Kidney glomerular epithelial cell (primary cell): ENCODE results near the gene ZFP92.

ENCODE experiments used
- DNase-seq: peaks from one replicate; lab custom pipeline; 2025; lab: John Stamatoyannopoulos, UW

ZFP92 gene

GRCh38 chrX:153456704-153457103 lies 45.4 kb downstream of the ZFP92 start:
- no peak for DNase-seq

DNA sequence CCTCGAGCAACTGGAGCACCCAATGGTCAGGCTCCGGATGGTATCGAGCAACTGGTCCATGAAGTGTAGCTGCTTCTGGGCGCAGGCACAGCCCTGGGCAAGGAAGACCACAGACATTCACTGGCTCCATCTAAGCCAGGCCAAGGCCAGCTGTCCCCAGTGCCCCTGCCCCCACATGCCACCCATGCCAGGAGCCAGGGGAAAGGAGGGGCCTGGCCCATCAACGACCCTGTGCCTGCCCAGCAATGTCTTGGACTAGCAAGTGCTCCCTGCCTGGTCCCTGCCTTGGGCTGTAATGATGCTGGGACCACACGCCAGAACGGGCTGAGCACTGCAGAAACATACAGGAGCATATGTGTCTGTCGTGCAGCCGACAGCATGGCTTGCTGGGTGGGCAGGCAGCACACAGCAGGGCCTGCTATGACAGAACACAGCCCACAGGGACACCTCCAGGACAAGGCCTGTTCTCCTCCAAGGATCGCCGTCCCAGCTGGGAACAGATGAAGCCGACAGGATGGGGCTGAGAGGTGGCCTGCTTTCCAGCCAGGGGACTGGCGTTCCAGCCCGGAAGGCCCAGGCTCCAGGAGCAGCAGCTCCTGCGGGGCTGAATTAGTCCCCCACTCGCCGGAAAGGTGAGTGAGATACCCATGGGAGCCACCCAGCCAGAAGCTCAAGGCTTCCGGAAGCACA lies 46.0 kb downstream of the ZFP92 start:
- DNase-seq: no peak

DNA sequence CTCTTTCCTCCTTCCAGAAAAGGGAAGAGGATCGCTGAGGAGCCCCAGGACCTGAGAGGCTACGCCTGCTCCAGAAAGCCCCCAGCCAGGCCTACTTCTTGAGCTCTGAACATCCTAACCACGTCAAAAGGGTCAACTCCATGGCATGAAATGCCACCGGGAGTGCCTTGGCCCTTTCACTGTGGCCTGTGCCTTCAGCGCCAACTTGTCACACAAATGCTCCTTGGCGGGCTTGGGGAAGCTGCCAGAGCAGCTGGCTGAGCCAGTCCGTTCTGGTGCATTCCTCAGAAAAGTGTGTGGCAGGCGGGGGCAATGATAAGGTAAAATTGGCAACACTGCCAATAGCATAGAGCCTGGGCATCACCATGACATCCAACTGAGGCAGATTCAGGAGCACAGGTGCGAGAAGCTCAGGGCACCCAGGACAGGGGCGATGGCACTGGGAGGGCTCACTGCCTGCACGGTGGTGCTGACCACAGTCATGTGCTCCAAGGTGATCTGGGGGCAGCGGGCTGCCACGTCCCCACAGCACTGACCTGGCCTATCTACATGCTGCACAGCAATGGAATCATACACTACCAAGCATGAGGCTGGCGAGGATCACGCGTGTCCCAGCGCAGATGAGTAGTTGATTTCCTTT lies 46.7 kb downstream of the ZFP92 start:
- no peak for DNase-seq

DNA sequence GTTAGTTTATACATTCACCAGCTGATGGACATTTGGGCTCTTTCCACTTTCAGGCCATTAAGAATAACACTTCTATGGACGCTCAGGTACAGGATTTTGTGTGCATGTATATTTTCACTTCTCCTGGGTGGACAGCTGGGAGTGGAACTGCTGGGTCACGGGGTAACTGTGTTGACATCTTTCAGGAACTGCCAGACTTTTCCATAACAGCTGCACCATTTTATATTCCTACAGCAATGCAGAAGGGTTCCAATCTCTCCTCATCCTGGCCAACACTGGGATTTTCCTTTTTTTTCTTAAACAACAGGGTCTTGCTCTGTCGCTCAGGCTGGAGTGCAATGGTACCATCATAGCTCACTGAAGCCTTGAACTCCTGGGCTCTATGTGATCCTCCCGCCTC lies 47.2 kb downstream of the ZFP92 start:
- no peak for DNase-seq

- peak; percentile 36 for DNase-seq
Measured at GRCh38 chrX:153459986-153460385, 48.7 kb downstream of the ZFP92 start.

- DNase-seq: no peak
Measured at GRCh38 chrX:153460826-153461225, 49.6 kb downstream of the ZFP92 start.
